Mammary epithelial cell (primary cell): ENCODE measurements around the gene HLCS.

Experiments
- EZH2 ChIP-seq: IDR thresholded peaks from 2 replicates; pipeline ENCODE4 v1.6.1; 2012; ENCODE audit warnings: low read length, inconsistent platforms, borderline replicate concordance
- TF ChIP-seq, protein P1 (sequence below), 2 donors: IDR thresholded peaks in 1 of 2; conservative IDR thresholded peaks in 1 of 2; 2 replicates each; pipeline ENCODE4 v1.5.1; 2011 to 2012; ENCODE audit warnings: inconsistent platforms in 2 of 2, low read length in 2 of 2, mild to moderate bottlenecking in 2 of 2, control low read depth in 1 of 2, low read depth in 1 of 2; ENCODE audit not compliant: insufficient read depth in 1 of 2; ENCODE audit errors: extremely low read depth in 1 of 2

DNA sequence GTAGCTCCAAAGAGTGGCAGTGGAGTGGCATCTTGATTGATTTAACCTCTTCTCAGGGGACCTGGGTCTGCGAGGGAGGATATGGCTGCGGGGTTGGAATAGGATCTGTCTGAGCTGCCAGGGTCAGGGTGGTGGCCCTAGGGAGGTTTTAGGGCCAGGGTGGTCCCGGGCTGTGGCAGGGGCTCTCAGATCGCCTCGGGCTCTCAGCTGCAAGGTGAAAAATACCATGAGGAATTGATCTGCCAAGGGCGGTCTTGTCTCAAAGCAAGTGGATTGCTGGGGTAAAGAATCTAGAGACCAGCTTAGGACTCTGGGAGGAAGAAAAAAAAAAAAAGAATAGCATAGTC is 263.9 kb downstream of the HLCS start:
- TF ChIP-seq, protein P1, sequence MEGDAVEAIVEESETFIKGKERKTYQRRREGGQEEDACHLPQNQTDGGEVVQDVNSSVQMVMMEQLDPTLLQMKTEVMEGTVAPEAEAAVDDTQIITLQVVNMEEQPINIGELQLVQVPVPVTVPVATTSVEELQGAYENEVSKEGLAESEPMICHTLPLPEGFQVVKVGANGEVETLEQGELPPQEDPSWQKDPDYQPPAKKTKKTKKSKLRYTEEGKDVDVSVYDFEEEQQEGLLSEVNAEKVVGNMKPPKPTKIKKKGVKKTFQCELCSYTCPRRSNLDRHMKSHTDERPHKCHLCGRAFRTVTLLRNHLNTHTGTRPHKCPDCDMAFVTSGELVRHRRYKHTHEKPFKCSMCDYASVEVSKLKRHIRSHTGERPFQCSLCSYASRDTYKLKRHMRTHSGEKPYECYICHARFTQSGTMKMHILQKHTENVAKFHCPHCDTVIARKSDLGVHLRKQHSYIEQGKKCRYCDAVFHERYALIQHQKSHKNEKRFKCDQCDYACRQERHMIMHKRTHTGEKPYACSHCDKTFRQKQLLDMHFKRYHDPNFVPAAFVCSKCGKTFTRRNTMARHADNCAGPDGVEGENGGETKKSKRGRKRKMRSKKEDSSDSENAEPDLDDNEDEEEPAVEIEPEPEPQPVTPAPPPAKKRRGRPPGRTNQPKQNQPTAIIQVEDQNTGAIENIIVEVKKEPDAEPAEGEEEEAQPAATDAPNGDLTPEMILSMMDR (conservative IDR thresholded peaks at IDR 0.05 in 1 of 2, IDR thresholded peaks at IDR 0.05 in 1 of 2; ENCODE audit: extremely low read depth in 1 of 2, insufficient read depth in 1 of 2, low read depth in 1 of 2, low read length in 2 of 2) = no peak
- TF ChIP-seq EZH2 = no peak
